ENCODE results near the gene CAP1.

GRCh38 chr1:40056519-40057309 is 16.2 kb downstream of the CAP1 start:
- TF ChIP-seq, protein P1, sequence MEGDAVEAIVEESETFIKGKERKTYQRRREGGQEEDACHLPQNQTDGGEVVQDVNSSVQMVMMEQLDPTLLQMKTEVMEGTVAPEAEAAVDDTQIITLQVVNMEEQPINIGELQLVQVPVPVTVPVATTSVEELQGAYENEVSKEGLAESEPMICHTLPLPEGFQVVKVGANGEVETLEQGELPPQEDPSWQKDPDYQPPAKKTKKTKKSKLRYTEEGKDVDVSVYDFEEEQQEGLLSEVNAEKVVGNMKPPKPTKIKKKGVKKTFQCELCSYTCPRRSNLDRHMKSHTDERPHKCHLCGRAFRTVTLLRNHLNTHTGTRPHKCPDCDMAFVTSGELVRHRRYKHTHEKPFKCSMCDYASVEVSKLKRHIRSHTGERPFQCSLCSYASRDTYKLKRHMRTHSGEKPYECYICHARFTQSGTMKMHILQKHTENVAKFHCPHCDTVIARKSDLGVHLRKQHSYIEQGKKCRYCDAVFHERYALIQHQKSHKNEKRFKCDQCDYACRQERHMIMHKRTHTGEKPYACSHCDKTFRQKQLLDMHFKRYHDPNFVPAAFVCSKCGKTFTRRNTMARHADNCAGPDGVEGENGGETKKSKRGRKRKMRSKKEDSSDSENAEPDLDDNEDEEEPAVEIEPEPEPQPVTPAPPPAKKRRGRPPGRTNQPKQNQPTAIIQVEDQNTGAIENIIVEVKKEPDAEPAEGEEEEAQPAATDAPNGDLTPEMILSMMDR (IDR thresholded peaks at IDR 0.05 in 8 of 11, conservative IDR thresholded peaks at IDR 0.05 in 3 of 11) = no peak
- no peak for TF ChIP-seq POLR2AphosphoS5 (IDR thresholded peaks at IDR 0.05)
- no peak for TF ChIP-seq POLR2A (IDR thresholded peaks at IDR 0.05)
